Activated CD4-positive, alpha-beta T cell treated with anti-CD3 and anti-CD28 coated beads, Interleukin-2, Interleukin-6, amounts not matched to agents 100 ng/mL and 50 ng/mL, durations not matched to agents 16 hours and 8 hours (primary cell): ENCODE data around the gene TMEM127.
"Not testable (repeated sequence)": the region's sequence is repeated elsewhere in the genome, so short reads cannot be mapped to it uniquely, and the experiment has no call there.

ENCODE experiments used
- DNase-seq: peaks from one replicate; pipeline ENCODE4 v3.0.0-alpha.2; 2020

TMEM127 gene, protein sequence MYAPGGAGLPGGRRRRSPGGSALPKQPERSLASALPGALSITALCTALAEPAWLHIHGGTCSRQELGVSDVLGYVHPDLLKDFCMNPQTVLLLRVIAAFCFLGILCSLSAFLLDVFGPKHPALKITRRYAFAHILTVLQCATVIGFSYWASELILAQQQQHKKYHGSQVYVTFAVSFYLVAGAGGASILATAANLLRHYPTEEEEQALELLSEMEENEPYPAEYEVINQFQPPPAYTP

GRCh38 chr2:96265840-96266679, at the start of gene TMEM127, which contains the start of gene CIAO1:
Gene TMEM127, minus strand, starts transcription at chr2:96265997. Its CDS starts 616 bp downstream, at chr2:96265381.
Gene CIAO1, plus strand, starts transcription at chr2:96266225. Its CDS starts 126 bp downstream, at chr2:96266351.
- DNase-seq = peak; percentile 100

DNA sequence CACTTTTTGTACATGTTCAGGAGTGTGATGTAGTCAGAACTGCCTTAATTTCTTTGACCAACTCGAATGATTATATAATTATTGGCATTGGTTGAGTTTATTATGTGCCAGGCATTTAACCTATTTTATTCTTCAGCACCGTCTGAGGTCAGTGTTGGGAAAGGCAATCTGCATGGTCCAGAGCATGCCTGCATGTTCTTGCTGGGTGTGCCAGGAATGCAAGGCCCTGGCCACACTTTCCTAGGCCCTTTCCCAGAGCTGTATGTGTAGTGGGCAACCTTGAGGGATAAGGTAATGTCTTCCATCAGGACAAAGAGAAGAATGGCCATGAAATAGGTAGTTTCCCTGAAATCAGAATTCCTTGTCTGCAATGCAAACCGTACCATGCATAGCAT, 49.2 kb upstream of the TMEM127 start:
- no peak for DNase-seq

DNA sequence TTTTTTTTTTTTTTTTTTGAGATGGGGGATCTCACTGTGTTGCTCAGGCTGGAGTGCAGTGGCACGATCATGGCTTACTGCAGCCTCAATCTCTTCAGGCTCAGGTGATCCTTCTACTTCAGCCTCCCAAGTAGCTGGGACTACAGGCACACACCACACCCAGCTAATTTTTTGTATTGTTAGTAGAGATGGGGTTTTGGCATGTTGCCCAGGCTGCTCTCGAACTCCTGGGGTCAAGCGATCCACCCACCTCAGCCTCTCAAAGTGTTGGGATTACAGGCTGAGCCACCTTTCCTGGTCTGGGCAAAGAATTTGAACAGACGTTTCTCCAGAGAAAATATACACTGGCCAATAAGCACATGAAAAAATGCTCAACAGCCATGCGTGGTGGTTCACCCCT, 42.5 kb upstream of the TMEM127 start:
- DNase-seq = no peak

DNA sequence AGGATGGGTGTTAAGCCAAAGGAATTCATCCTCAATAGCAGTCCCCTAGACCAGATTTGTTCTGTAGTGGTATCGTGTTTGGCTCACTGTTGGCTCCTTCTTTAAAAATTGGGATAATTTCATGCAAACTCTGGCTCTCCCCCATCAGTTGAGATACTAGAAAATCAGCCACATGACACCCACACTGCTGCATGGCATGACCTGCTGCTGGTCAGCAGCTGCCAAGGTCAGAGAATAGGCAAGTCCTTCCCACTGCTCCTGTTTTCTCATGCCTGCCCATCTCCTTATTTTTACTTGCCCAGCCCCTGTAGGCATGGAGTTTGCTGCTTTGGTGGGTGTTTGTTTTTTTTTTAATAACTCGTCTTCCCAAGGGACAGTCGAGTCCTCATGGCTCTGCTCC, 40.6 kb upstream of the TMEM127 start:
- DNase-seq = no peak

DNA sequence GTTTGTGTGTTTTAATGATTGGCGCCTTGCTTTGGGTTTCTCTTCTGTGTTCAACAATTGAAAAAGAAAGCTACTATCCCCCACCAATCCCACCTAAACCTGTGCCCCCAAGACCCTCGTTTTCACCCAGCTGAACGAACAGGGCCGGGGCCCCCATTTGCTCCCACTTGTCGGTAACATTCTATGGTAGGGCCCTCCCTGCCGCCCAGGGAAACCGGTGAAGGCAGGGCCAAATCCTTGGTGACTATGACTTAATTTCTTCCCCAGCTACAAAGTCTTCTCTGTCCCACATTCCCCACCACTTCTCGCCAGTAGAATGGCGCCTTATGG, 40.1 kb upstream of the TMEM127 start:
- peak; percentile 10 for DNase-seq

- DNase-seq = peak; percentile 96
These were observed 39.5 kb upstream of the TMEM127 start, which contains the start of gene SNRNP200 for GRCh38 chr2:96305091-96305978. Gene SNRNP200, minus strand, starts transcription at chr2:96305546. Its CDS starts 109 bp downstream, at chr2:96305437.

DNA sequence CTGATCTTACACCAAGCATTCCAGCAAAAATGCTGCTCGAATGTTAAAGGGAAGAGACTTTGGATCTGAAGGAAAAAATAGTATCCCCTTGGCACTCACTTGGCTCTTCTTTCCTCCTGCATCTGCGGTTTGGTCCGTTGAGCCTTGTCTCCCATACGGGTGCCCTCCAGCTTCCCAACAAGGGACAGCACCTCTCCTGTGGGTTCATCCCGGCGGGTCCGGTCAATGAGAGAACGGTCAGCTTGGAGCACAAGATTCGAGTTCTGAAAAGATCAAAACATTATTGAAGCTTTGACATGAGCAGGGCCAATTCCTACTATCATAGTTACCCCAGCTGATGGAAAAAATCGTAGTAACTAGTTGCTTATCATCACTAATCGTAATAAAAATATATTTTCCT, 38.8 kb upstream of the TMEM127 start:
- DNase-seq = no peak

GRCh38 chr2:96301865-96302264, 36.1 kb upstream of the TMEM127 start:
- DNase-seq = no peak

- DNase-seq = no peak
These were observed 31.1 kb upstream of the TMEM127 start for GRCh38 chr2:96296925-96297324.

- not testable (repeated sequence) for DNase-seq
These were observed 28.5 kb upstream of the TMEM127 start for GRCh38 chr2:96294271-96294670.

DNA sequence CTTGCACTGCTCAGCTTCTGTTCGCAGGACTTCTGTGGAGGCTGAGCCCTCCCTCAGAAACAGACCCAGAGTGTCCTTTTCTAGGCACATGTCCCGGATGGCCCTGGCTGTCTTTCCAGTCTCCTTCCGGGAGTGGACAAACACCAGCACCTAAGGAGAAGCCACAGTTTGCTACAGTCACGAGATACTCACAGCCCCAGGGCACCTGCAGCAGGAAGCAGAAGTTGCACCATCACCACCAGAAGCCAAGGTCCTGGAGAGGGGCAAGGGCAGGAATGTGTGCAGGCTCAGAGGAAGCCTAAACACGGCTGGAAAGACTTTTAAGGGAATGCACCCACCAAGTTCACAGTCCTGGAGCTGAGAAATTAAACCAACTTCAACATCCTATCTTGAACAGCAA, 26.0 kb upstream of the TMEM127 start:
- DNase-seq = no peak

GRCh38 chr2:96287273-96287856, 21.6 kb upstream of the TMEM127 start:
- DNase-seq = no peak

GRCh38 chr2:96276787-96277499, 11.1 kb upstream of the TMEM127 start:
- DNase-seq = no peak

DNA sequence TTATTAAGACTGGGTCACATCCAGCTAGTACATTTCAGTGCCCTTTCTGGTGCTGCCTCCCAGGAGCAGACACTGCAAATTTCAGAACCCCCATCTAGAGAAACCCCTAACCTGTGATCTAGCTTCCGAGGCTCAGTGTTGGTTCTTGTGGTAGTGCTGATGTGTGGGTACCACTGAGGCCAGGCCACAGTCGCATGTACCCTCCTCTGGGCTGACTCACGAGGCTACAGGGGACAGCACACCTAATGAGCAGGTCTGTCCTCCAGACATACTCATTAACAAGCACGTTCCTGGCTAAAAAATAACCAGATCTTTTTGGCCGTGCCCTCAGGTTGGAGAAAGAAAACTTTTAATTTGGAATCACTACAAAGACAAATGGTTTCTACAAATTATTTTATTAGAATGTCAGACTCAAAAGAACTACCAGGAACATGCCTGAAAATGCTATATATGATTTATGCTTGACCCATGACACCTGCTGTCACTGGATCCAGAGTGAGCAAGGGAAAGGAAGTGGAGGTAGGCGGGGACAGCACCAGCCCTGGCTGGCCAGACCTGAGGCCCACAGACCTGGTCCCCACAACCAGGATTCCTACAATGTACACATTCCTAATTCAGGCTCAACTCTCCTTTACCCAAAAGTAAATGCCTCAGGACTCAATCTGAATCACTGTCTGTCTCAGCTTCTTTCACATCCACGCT, 8.7 kb upstream of the TMEM127 start:
- DNase-seq = no peak

- no peak for DNase-seq
These were observed 8.0 kb upstream of the TMEM127 start for GRCh38 chr2:96273763-96274162.

- no peak for DNase-seq
These were observed 6.2 kb upstream of the TMEM127 start for GRCh38 chr2:96271995-96272394.

DNA sequence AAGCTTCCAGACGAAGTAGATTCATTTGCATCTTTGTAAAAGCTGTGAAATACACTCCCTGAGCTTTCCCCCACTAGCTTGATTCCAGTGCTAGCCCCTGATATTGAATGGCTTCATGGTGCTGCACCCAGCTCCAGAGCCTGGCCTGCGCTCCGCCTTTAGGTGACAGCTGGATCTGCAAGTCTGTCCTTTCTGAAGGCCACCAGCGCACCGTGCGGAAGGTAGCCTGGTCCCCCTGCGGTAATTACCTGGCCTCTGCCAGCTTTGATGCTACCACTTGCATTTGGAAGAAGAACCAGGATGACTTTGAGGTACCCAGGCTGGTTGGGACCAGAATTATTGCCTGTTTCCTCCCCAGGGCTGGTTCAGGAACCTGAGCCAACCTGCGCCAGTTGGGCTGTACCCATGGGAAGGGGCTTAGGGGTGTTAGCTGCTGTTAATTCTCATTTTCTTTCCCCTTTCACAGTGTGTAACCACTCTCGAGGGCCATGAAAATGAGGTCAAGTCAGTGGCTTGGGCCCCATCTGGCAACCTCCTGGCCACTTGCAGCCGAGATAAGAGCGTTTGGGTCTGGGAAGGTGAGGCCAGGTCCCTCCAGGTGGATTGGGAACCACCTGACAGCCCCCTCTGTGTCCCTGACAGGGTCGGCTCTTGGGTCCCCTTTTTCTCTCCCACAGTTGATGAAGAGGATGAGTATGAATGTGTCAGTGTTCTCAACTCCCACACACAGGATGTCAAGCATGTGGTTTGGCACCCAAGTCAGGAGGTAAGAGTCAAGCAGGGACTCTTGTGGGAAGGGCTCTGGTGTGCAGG, 1.6 kb upstream of the TMEM127 start:
- peak; percentile 72 for DNase-seq

DNA sequence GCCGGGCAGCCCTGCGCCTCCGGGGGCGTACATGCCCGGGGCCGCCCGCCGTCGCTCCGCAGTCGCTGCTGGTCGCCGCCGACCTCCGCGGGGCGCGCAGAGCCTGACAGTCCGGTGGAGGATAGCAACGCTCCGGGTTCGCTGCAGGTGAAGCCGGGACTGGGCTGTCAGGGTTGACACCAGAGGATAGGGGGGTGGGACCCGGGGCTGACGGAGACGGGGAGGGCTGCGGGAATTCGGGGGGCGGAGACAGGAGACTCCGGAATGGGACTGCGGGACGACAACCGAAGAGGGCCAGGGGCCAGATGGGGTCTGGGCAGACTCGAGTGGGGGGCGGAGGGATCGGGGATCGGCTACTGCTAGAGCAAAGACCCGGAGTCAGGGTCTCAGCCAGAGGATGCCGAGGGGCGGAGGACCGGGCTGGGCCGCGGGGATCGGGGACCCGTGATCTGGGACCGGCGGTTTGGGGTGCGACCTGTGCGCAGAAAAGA, 403 bp downstream of the TMEM127 start:
- DNase-seq = peak; percentile 23

GRCh38 chr2:96264656-96265348, 995 bp downstream of the TMEM127 start:
- peak; percentile 47 for DNase-seq

DNA sequence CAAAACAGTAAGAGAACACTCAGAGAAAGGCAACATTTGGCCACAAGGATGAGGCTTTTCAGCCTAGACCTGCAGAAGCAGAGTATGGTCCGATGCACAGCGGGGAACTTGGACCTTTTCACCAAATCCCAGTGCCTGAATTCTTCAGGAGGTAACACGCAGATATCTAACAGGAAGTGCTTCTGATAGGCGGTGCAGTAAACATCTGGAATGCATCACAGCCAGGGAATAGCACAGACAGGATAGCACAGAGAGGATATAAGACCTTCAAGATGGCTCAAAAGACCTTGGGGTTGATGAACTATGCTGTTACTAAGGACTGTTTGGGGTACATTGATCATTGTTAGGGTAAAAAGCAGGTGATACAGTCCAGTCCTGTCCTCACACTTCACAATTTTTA, 1.7 kb downstream of the TMEM127 start:
- DNase-seq = no peak
